ENCODE data around the gene OR8H3. TPM values are rescaled to one million over a fixed set of nuclear protein-coding genes. Genes with fewer than 3 reads are reported as not detected.

OR8H3 gene
- total RNA-seq, 1 donor from 2014 or later: not detected

Other genes with a start within 250 kb of the OR8H3 start
- gene TRIM51, start 239.1 kb upstream of the OR8H3 start, total RNA-seq: not detected in 2 replicates
- gene OR5W2, start 207.8 kb upstream of the OR8H3 start, total RNA-seq: not detected in 2 replicates
- not detected in 2 replicates for gene OR5I1, start 186.0 kb upstream of the OR8H3 start, total RNA-seq
- gene OR10AG1, start 152.4 kb upstream of the OR8H3 start, total RNA-seq: not detected in 2 replicates
- gene OR5F1, start 127.7 kb upstream of the OR8H3 start, total RNA-seq: not detected in 2 replicates
- gene OR5AS1, start 94.7 kb upstream of the OR8H3 start, total RNA-seq: not detected in 2 replicates
- gene OR8I2, start 29.1 kb upstream of the OR8H3 start, total RNA-seq: not detected in 2 replicates
- not detected in 2 replicates for gene OR8H2, start 18.7 kb upstream of the OR8H3 start, total RNA-seq
- not detected in 2 replicates for gene OR8J3, start 17.8 kb downstream of the OR8H3 start, total RNA-seq
- gene OR8K5, start 37.9 kb downstream of the OR8H3 start, total RNA-seq: not detected in 2 replicates
- not detected in 2 replicates for gene OR5J2, start 54.2 kb downstream of the OR8H3 start, total RNA-seq
- not detected in 2 replicates for gene OR5T2, start 111.9 kb downstream of the OR8H3 start, total RNA-seq
- not detected in 2 replicates for gene OR5T3, start 129.9 kb downstream of the OR8H3 start, total RNA-seq
- not detected in 2 replicates for gene OR5T1, start 151.8 kb downstream of the OR8H3 start, total RNA-seq
- not detected in 2 replicates for gene OR8H1, start 169.9 kb downstream of the OR8H3 start, total RNA-seq
- not detected in 2 replicates for gene OR8K3, start 192.8 kb downstream of the OR8H3 start, total RNA-seq
- not detected in 2 replicates for gene OR8K1, start 223.7 kb downstream of the OR8H3 start, total RNA-seq
- gene OR8J1, start 231.9 kb downstream of the OR8H3 start, total RNA-seq: not detected in 2 replicates